RWPE2 (cell line): ENCODE data around the gene PUM1.
A peak's percentile ranks its signal among the peaks of the same experiment; 100 is the strongest.

Experiments used
- ATAC-seq: fragments of 200-7000 bp; cut with Tn5 transposase; 3 replicates; pipeline ENCODE4 v1.9.1; 2021; ENCODE audit warnings: low read depth
- DNase-seq: peaks from one replicate; pipeline ENCODE4 v3.0.0-alpha.2; 2020; ENCODE audit warnings: low spot score
- H3K27ac ChIP-seq: fragments of 450-650 bp; 2 replicates; pipeline ENCODE4 v1.5.1; 2017; ENCODE audit warnings: mild to moderate bottlenecking; ENCODE audit not compliant: poor library complexity, severe bottlenecking
- H3K27me3 ChIP-seq: fragments of 250-450 bp; sonication (Bioruptor Pico); 2 replicates; pipeline ENCODE4 v1.5.1; 2021; ENCODE audit warnings: mild to moderate bottlenecking, moderate library complexity; ENCODE audit not compliant: insufficient read depth, poor library complexity, severe bottlenecking
- H3K36me3 ChIP-seq: fragments of 250-450 bp; sonication (Bioruptor Pico); 2 replicates; pipeline ENCODE4 v1.5.1; 2020; ENCODE audit warnings: low read depth, mild to moderate bottlenecking, moderate library complexity
- H3K4me1 ChIP-seq: fragments of 250-450 bp; sonication (Bioruptor Pico); 2 replicates; pipeline ENCODE4 v1.5.1; 2021; ENCODE audit warnings: mild to moderate bottlenecking, moderate library complexity; ENCODE audit not compliant: insufficient read depth, poor library complexity, severe bottlenecking
- H3K4me3 ChIP-seq: fragments of 250-450 bp; sonication (Bioruptor Pico); 2 replicates; pipeline ENCODE4 v1.5.1; 2021; ENCODE audit warnings: mild to moderate bottlenecking, moderate library complexity; ENCODE audit not compliant: severe bottlenecking
- H3K9me3 ChIP-seq: fragments of 250-450 bp; sonication (Bioruptor Pico); 2 replicates; pipeline ENCODE4 v1.5.1; 2021; ENCODE audit warnings: mild to moderate bottlenecking, moderate library complexity; ENCODE audit not compliant: severe bottlenecking
- TF ChIP-seq, protein P1 (sequence below): fragments of 450-650 bp; IDR thresholded peaks from one replicate; pipeline ENCODE4 v1.5.1; 2017; ENCODE audit warnings: mild to moderate bottlenecking, moderate library complexity; ENCODE audit not compliant: poor library complexity, severe bottlenecking

PUM1 gene

DNA sequence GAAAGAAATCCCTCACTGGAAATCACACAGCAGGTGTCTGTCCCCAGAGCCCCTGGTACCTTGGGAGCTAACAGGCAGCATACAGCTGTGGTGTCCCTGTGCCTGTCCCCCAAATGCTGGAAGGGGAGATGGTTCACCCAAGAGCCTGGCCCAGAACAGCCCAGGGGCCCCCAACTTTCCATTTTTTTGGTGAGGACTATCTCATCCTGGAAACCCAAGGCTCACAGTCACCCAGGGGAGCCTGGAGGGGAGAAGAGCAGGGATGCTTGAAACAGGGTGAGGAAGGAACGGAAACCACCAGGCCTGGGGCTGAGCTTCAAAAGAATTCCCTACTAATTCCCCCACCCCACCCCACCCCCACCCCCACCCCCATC lies 160.6 kb downstream of the PUM1 start:
- ATAC-seq: no peak
- Histone ChIP-seq H3K4me3 (no peak overlapping the region), H3K27ac (no peak overlapping the region), H3K27me3 (no peaks in the 10 kb centered on the region), H3K36me3 (no peaks in the 10 kb centered on the region), H3K4me1 (peaks cover 6% of the 10 kb centered on the region), H3K9me3 (no peaks in the 10 kb centered on the region)
- peak; percentile 23 for DNase-seq
- TF ChIP-seq, protein P1, sequence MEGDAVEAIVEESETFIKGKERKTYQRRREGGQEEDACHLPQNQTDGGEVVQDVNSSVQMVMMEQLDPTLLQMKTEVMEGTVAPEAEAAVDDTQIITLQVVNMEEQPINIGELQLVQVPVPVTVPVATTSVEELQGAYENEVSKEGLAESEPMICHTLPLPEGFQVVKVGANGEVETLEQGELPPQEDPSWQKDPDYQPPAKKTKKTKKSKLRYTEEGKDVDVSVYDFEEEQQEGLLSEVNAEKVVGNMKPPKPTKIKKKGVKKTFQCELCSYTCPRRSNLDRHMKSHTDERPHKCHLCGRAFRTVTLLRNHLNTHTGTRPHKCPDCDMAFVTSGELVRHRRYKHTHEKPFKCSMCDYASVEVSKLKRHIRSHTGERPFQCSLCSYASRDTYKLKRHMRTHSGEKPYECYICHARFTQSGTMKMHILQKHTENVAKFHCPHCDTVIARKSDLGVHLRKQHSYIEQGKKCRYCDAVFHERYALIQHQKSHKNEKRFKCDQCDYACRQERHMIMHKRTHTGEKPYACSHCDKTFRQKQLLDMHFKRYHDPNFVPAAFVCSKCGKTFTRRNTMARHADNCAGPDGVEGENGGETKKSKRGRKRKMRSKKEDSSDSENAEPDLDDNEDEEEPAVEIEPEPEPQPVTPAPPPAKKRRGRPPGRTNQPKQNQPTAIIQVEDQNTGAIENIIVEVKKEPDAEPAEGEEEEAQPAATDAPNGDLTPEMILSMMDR: no peak

DNA sequence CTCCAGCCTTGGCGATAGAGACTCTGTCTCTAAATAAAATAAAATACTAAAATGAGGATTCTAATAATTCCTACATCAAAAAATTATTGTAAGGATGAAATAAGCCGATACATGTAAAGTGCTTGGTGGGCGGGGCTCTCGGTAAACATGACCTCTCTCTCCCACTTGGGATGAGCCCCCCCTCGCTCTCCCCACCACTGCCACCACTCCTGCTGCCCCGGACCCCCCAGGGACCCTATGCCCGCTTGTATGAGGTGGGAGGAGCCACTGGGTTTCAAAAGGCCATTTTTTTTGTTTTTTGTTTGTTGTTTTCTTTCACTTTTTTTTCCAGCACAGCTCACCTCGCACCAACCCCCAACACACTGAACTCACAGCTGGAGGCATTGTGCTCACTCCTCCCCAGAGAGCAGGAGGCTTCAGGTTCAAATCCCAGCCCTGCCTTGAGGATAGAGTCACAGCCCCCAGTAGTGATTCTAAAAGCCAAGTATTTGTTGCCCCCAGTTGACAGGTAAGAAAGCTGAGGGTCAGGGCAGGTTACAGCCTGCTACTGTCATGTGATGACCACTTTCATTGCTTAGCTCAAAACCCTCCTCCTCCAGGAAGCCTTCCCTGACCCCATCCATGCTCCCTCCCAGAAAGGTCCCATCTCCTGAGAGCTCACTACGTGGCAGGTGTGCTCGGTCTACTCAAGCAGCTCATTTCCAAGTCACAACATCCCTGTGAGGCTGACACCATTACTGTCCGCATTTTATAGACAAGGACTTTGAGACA lies 161.1 kb downstream of the PUM1 start:
- no peak overlapping the region for H3K4me3 ChIP-seq
- no peaks in the 10 kb centered on the region for H3K27me3 ChIP-seq
- no peak for ATAC-seq
- H3K4me1 ChIP-seq: peaks cover 6% of the 10 kb centered on the region
- no peaks in the 10 kb centered on the region for H3K36me3 ChIP-seq
- no peak overlapping the region for H3K27ac ChIP-seq
- H3K9me3 ChIP-seq: no peaks in the 10 kb centered on the region
- TF ChIP-seq, protein P1: no peak
- DNase-seq: peak; percentile 36

DNA sequence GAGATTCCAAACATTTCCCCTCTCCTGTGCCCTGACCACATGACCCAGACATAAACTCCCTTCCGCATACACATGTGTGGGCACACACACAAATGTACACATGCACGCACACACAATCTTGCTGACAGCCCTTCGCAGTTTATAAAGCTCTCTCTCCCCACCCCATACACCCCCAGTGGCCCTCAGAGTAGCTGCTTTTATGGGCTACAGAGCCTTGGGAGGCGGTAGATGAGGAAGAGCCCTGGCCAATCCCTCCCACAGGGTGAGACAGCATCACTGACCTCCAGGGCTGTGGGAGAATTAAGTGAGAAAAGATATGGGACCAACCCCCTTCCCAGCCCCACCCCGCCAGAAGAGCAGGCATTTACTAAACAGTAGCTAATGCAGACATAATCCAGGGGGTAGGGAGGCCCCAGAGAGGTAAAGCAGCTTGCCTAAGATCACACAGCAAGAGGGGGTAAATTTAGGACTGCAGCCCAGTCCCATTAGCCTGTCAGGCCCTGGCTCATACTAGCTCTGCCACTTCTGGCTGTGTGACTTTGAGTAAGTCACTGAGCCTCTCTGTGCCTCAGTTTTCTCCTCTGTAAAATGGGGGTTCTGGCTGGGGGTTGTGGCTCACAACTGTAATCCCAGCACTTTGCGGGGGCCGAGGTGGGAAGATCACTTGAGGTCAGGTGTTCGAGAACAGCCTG lies 162.0 kb downstream of the PUM1 start:
- TF ChIP-seq, protein P1: no peak
- ATAC-seq: peak; percentile 32

DNA sequence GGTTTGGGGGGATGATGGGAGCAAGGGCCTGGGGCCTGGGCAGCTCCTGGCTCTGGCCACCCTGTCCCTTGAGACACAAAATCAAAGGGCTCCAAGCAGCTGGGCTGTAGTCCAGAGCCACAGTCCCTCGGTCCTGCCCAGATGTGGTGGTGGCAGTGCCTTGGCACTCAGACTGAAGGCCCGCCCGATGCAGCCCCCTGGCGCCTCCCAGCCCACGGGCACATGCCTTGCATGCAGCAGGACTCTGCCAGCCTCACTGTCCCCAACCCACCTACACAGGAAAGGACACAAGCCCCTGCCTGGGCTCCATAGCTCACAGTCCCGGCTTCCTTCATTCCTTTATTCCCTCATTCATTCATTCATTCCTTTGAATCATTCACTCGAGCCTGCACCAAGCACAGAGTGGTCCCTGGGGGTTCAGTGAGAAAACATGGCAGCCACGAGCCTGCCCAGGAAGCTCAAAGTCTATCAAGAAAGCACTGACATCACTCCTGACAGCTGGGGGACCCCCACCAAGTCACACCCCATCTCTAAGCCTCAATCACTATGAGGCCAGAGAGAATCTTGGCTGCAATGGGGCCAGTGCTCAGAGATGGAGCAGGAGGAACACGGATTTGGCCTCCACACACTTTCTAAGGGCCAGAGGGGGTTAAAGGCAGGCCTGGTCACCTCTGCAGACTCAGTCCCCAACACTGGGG lies 162.8 kb downstream of the PUM1 start:
- Histone ChIP-seq H3K27me3 (no peaks in the 10 kb centered on the region), H3K4me3 (no peak overlapping the region), H3K9me3 (no peaks in the 10 kb centered on the region), H3K4me1 (peaks cover 6% of the 10 kb centered on the region), H3K36me3 (no peaks in the 10 kb centered on the region), H3K27ac (peak overlapping the region; percentile 27)
- ATAC-seq: no peak
- DNase-seq: peak; percentile 46
- TF ChIP-seq, protein P1: no peak

More for the DNA sequence above, 162.0 kb downstream of the PUM1 start:
- Histone ChIP-seq H3K4me1 (peaks cover 6% of the 10 kb centered on the region), H3K27me3 (no peaks in the 10 kb centered on the region), H3K36me3 (no peaks in the 10 kb centered on the region), H3K9me3 (no peaks in the 10 kb centered on the region), H3K4me3 (no peak overlapping the region), H3K27ac (peak overlapping the region; percentile 27)
- peak; percentile 19 for DNase-seq
